ENCODE measurements around the gene PCSK6. TPM values are rescaled to one million over a fixed set of nuclear protein-coding genes. Genes with fewer than 3 reads are reported as not detected.

PCSK6 gene
- total RNA-seq, 4 donors from 2014 or later = 10.6 to 98.2 (median 12.8) TPM

DNA sequence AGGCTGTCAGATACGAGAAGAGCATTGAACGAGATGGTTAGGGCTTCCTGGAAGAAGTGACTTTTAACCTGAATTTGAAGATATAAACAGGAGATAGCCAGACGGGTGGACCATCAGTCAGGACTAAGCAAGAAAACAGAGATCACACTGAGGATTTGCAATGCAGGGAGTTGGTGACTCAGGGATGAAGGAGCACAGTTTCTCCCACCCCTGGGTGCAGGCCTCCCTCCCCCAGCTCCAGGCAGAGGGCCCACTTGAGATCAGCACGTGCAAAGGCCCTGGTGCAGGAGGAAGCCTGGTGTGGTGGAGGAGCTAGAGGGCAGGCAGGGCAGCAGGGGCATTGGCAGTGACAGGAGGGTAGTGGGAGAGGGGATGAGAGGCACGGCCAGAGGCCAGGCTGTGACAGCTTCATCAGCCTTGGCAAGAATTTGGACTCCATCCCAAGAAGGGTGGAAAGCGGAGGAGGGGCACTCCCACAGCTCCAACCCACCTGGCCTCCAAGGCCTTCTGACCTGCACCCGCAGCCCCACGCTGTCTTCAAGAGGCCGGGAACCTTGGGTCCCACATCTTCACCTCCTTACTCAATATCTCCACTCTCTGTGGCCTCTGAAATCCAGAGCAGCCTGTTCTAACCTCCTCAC, 8.7 kb upstream of the PCSK6 start:
- peaks cover 0 to 45% (median 4%) of the 10 kb centered on the region in 4 donors for H3K4me1 ChIP-seq
- H3K36me3 ChIP-seq = no peaks in the 10 kb centered on the region
- H3K27me3 ChIP-seq = peaks cover 0 to 3% of the 10 kb centered on the region in 2 donors
- no peak overlapping the region for H3K4me3 ChIP-seq
- H3K9me3 ChIP-seq = no peaks in the 10 kb centered on the region
- no peak for DNase-seq
- H3K27ac ChIP-seq = no peak overlapping the region
- TF ChIP-seq POLR2A (IDR thresholded peaks at IDR 0.05) = no peak
- TF ChIP-seq, protein P1, sequence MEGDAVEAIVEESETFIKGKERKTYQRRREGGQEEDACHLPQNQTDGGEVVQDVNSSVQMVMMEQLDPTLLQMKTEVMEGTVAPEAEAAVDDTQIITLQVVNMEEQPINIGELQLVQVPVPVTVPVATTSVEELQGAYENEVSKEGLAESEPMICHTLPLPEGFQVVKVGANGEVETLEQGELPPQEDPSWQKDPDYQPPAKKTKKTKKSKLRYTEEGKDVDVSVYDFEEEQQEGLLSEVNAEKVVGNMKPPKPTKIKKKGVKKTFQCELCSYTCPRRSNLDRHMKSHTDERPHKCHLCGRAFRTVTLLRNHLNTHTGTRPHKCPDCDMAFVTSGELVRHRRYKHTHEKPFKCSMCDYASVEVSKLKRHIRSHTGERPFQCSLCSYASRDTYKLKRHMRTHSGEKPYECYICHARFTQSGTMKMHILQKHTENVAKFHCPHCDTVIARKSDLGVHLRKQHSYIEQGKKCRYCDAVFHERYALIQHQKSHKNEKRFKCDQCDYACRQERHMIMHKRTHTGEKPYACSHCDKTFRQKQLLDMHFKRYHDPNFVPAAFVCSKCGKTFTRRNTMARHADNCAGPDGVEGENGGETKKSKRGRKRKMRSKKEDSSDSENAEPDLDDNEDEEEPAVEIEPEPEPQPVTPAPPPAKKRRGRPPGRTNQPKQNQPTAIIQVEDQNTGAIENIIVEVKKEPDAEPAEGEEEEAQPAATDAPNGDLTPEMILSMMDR (IDR thresholded peaks at IDR 0.05) = no peak

DNA sequence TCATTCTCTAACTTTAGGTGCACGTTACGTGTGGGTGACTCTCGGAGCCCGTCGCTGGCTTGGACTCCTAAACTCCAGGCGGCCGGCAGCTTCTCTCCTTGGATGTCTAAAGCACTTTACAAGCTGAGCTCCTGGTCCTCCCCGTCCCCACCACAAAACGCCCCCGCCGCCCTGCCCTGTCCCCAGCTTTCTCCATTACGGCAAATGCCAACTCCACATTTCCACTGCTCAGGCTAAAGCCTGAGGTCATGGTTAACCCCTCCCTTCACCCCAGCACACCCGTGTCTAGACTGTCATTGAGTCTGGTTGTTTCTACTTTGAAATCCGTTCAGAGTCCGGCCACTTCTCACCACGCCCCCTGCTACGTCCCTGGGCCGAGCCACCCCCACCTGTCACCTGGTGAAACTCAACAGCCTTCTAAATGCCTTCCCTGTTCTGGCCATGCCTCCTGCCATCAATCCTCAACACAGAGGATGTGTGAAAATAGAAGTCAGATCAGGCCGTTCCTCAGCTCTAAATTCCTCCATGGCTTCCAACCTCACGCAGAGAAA, 8.1 kb upstream of the PCSK6 start:
- Histone ChIP-seq H3K9me3 (no peaks in the 10 kb centered on the region), H3K36me3 (no peaks in the 10 kb centered on the region), H3K27ac (no peak overlapping the region), H3K27me3 (peaks cover 0 to 3% of the 10 kb centered on the region in 2 donors), H3K4me3 (no peak overlapping the region), H3K4me1 (peaks cover 0 to 45% (median 4%) of the 10 kb centered on the region in 4 donors)
- TF ChIP-seq POLR2A (IDR thresholded peaks at IDR 0.05) = no peak
- TF ChIP-seq, protein P1 (IDR thresholded peaks at IDR 0.05) = no peak
- peak in 2 of 3 donors; percentile 71 to 77 for DNase-seq

GRCh38 chr15:101497017-101497416, 7.5 kb upstream of the PCSK6 start:
- DNase-seq = no peak
- H3K27me3 ChIP-seq = peaks cover 0 to 3% of the 10 kb centered on the region in 2 donors
- no peaks in the 10 kb centered on the region for H3K9me3 ChIP-seq
- peak overlapping the region in 1 of 4 donors; percentile 4 for H3K4me3 ChIP-seq
- no peak overlapping the region for H3K27ac ChIP-seq
- peaks cover 0 to 45% (median 4%) of the 10 kb centered on the region in 4 donors for H3K4me1 ChIP-seq
- H3K36me3 ChIP-seq = no peaks in the 10 kb centered on the region
- TF ChIP-seq, protein P1 (IDR thresholded peaks at IDR 0.05) = no peak
- TF ChIP-seq POLR2A (IDR thresholded peaks at IDR 0.05) = no peak

DNA sequence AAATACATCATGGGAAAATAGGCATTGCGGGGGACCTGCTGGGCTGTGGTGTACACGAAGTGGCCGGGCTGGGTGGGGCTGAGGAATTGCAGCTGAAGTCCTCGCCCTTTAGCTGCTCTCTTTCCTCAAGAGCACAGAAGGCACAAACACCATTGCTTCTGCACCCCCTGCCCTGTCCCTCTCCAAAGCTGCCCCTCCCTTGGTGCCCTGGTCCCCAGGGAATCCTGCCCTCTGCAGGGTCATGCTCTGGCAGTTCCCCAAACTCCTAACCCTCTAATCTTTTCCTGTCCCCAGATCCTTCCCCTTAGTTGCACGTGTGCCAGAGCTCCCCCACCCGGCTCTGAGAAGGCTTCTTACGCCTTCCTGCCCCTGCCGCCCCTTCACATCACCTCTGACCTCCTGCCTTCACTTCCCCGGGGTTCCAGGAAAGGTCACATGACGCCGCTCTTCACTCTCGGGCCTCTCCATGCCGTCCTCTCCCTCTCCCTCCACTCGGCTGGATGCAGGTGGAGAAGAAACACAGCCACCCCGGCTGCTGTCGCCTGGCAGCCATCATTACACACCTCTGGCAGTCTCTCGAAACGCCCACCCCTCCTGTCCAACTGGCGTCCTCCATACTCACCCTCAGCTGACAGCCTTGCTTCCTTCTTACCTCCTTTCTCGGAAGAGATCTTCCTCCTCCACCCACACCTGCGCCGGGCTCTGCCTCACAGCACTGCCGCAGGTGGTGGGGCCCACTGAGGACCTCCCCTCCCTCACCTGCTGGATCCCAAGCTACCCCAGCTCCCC, 6.9 kb upstream of the PCSK6 start:
- Histone ChIP-seq H3K27ac (no peak overlapping the region), H3K9me3 (no peaks in the 10 kb centered on the region), H3K4me3 (peak overlapping the region in 1 of 4 donors; percentile 4), H3K27me3 (peaks cover 0 to 3% of the 10 kb centered on the region in 2 donors), H3K4me1 (peaks cover 0 to 39% (median 2%) of the 10 kb centered on the region in 4 donors), H3K36me3 (no peaks in the 10 kb centered on the region)
- DNase-seq = no peak
- TF ChIP-seq, protein P1 (IDR thresholded peaks at IDR 0.05) = no peak
- TF ChIP-seq POLR2A (IDR thresholded peaks at IDR 0.05) = no peak

DNA sequence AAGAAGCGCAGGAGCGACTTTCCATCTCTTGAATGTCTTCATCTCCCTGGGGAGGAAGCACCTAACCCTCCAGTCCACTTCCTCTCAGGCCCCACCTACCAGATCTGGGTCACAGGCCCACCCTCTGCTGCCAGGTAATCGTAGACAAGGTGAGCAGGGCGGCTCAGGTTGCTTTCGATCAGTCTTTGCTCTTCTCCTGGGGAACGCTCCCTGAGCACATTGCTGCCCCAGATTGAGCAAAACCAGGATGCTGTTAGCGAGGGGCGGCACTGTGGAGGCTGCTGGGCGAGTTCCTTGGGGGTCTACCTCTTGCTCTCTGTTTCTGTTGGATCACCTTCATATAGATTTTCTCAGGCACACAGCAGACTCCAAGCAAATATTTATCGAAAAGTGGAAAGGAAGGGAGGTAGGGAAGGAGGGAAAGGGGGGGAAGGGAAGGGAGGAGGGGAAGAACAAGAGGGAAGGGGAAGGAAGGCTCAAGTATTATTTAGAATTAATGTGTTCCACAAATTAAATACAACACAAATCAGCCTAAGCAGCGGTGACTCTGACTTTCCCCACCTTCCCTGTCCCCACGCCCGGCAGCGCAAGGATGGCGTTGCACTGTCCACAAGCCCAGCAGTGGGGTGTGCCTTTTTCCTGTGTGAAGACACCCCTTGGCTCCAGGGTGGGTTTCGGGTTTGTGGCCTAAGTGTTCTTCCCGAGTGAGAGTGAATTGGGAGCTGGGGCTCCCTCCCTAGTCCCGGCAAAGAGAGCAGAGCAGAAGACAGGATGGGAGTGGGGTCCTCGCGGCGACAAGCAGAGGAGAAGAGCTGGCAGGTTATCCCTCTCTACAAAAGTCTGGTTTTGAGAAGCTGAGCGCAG, 6.1 kb upstream of the PCSK6 start:
- Histone ChIP-seq H3K36me3 (no peaks in the 10 kb centered on the region), H3K27me3 (peaks cover 0 to 3% of the 10 kb centered on the region in 2 donors), H3K27ac (no peak overlapping the region), H3K4me3 (no peak overlapping the region), H3K9me3 (no peaks in the 10 kb centered on the region), H3K4me1 (peaks cover 0 to 31% (median 2%) of the 10 kb centered on the region in 4 donors)
- DNase-seq = no peak
- no peak for TF ChIP-seq POLR2A (IDR thresholded peaks at IDR 0.05)
- TF ChIP-seq, protein P1 (IDR thresholded peaks at IDR 0.05) = no peak

All from Peyer's patch (tissue), 4 donors.